H1 (cell line): ENCODE data around the gene RARB. TPM values are rescaled to one million over a fixed set of nuclear protein-coding genes. Genes with fewer than 3 reads are reported as not detected.
A peak's percentile ranks its signal among the peaks of the same experiment; 100 is the strongest.

Source experiments
- CTCF ChIA-PET: fragments of 300-600 bp; sonication (Branson Sonifier 250); formaldehyde crosslinking; loops from one replicate; lab custom pipeline; 2021; ENCODE audit not compliant: partially characterized antibody; lab: Charles Lee
- POLR2A ChIA-PET: fragments of 300-600 bp; sonication (Branson Sonifier 250); formaldehyde crosslinking; loops from one replicate; lab custom pipeline; 2021; ENCODE audit warnings: inconsistent platforms; ENCODE audit not compliant: partially characterized antibody; lab: Charles Lee
- DNase-seq, 2 experiments: peaks; one replicate each; pipeline versions ENCODE4 v3.0.0 to v3.0.0-alpha.2; 2010 to 2022; ENCODE audit warnings: low spot score in 2 of 2, low read depth in 1 of 2, mixed read lengths in 1 of 2
- FAIRE-seq: peaks from 2 replicates; lab custom pipeline; 2011; peaks lifted over from hg19 to GRCh38; lab: Jason Lieb, UNC
- H2AFZ ChIP-seq: 2 replicates; pipeline ENCODE4 v1.8.1; 2012; ENCODE audit warnings: low read length, inconsistent platforms
- H2AK5ac ChIP-seq: 2 replicates; pipeline ENCODE4 v1.6.1; 2013; ENCODE audit warnings: low read depth, low read length
- H2BK120ac ChIP-seq: replicated peaks from 2 replicates; pipeline ENCODE3; 2013; ENCODE audit warnings: low read depth, low read length, inconsistent platforms
- H2BK12ac ChIP-seq: 2 replicates; pipeline ENCODE4 v1.6.1; 2013; ENCODE audit warnings: low read depth, low read length
- H2BK15ac ChIP-seq: 2 replicates; pipeline ENCODE4 v1.6.1; 2013; ENCODE audit warnings: low read length
- H2BK20ac ChIP-seq: 2 replicates; pipeline ENCODE4 v1.6.1; 2013; ENCODE audit warnings: low read length
- H2BK5ac ChIP-seq: 2 replicates; pipeline ENCODE4 v1.6.1; 2013; ENCODE audit warnings: low read depth, low read length
- H3K14ac ChIP-seq: 2 replicates; pipeline ENCODE4 v1.6.1; 2013; ENCODE audit warnings: inconsistent platforms; ENCODE audit not compliant: insufficient read length
- H3K18ac ChIP-seq: 2 replicates; pipeline ENCODE4 v1.6.1; 2013; ENCODE audit warnings: low read length; ENCODE audit errors: extremely low read depth
- H3K23ac ChIP-seq: 2 replicates; pipeline ENCODE4 v1.6.1; 2013; ENCODE audit warnings: inconsistent platforms; ENCODE audit not compliant: insufficient read length
- H3K23me2 ChIP-seq: 2 replicates; pipeline ENCODE4 v1.6.1; 2013; ENCODE audit warnings: low read depth, low read length
- H3K27ac ChIP-seq: 2 replicates; pipeline ENCODE4 v1.6.1; 2011; ENCODE audit warnings: low read depth, low read length, inconsistent platforms
- H3K27me3 ChIP-seq, 4 experiments: replicated peaks in 1 of 4; 1 replicate in 1 of 4; 2 replicates in 3 of 4; pipeline versions ENCODE4 v1.6.1 to v1.8.1; 2011 to 2013; ENCODE audit warnings: low read length in 3 of 4, mild to moderate bottlenecking in 3 of 4, inconsistent platforms in 2 of 4, mixed read lengths in 2 of 4, moderate library complexity in 1 of 4; ENCODE audit not compliant: control insufficient read depth in 3 of 4, insufficient read depth in 3 of 4; ENCODE audit errors: extremely low read depth in 1 of 4
- H3K36me3 ChIP-seq, 4 experiments: 2 replicates each; pipeline versions ENCODE4 v1.6.1 to v1.8.1; 2011 to 2013; ENCODE audit warnings: mild to moderate bottlenecking in 4 of 4, low read length in 3 of 4, moderate library complexity in 2 of 4, control low read depth in 1 of 4, inconsistent platforms in 1 of 4; ENCODE audit not compliant: insufficient read depth in 4 of 4, control insufficient read depth in 2 of 4
- H3K4ac ChIP-seq: replicated peaks from 2 replicates; pipeline ENCODE3; 2013; ENCODE audit warnings: low read length, low read depth, mixed read lengths, inconsistent platforms; ENCODE audit not compliant: insufficient read length
- H3K4me1 ChIP-seq, 4 experiments: replicated peaks in 1 of 4; 1 replicate in 1 of 4; 2 replicates in 3 of 4; pipeline versions ENCODE4 v1.6.1 to v1.8.1; 2011 to 2013; ENCODE audit warnings: low read length in 3 of 4, inconsistent platforms in 2 of 4, mixed read lengths in 1 of 4; ENCODE audit not compliant: insufficient read depth in 4 of 4, control insufficient read depth in 3 of 4
- H3K4me2 ChIP-seq, 2 experiments: 2 replicates each; pipeline versions ENCODE4 v1.6.1 to v1.8.1; 2011 to 2013; ENCODE audit warnings: low read depth in 2 of 2, low read length in 2 of 2, control low read depth in 1 of 2, inconsistent platforms in 1 of 2, mild to moderate bottlenecking in 1 of 2; ENCODE audit not compliant: insufficient read depth in 1 of 2
- H3K4me3 ChIP-seq, 4 experiments: fragments of 200-600, 300-600 bp in 1 of 4; sonication (generic), shearing (Covaris generic), sonication (Bioruptor Twin) in 1 of 4; 2 replicates each; pipeline versions ENCODE4 v1.5.1 to v1.8.1; 2011 to 2016; ENCODE audit warnings: low read length in 4 of 4, low read depth in 3 of 4, control low read depth in 2 of 4, inconsistent platforms in 2 of 4, mild to moderate bottlenecking in 2 of 4, mixed read lengths in 1 of 4, moderate library complexity in 1 of 4; ENCODE audit not compliant: insufficient read depth in 2 of 4; ENCODE audit errors: extremely low read depth in 1 of 4
- H3K56ac ChIP-seq: replicated peaks from 2 replicates; pipeline ENCODE3; 2013; ENCODE audit warnings: low read depth, mild to moderate bottlenecking, mixed read lengths, low read length, inconsistent platforms; ENCODE audit not compliant: insufficient read length
- H3K79me1 ChIP-seq: 2 replicates; pipeline ENCODE4 v1.6.1; 2013; ENCODE audit warnings: low read depth, low read length, control low read depth
- H3K79me2 ChIP-seq, 2 experiments: 2 replicates each; pipeline versions ENCODE4 v1.6.1 to v1.8.1; 2012 to 2013; ENCODE audit warnings: low read length in 2 of 2, mild to moderate bottlenecking in 2 of 2, inconsistent platforms in 1 of 2; ENCODE audit not compliant: insufficient read depth in 2 of 2, control insufficient read depth in 1 of 2
- H3K9ac ChIP-seq, 4 experiments: replicated peaks in 1 of 4; 1 replicate in 1 of 4; 2 replicates in 3 of 4; pipeline versions ENCODE4 v1.6.1 to v1.8.1; 2011 to 2013; ENCODE audit warnings: low read depth in 3 of 4, low read length in 3 of 4, control low read depth in 2 of 4, mild to moderate bottlenecking in 2 of 4, moderate library complexity in 2 of 4, inconsistent platforms in 1 of 4; ENCODE audit errors: extremely low read depth in 1 of 4
- H3K9me3 ChIP-seq, 2 experiments: 2 replicates each; pipeline versions ENCODE4 v1.6.1 to v1.8.1; 2012 to 2013; ENCODE audit warnings: mild to moderate bottlenecking in 2 of 2, moderate library complexity in 2 of 2, control low read depth in 1 of 2, inconsistent platforms in 1 of 2, low read depth in 1 of 2, low read length in 1 of 2, mixed read lengths in 1 of 2; ENCODE audit not compliant: insufficient read depth in 2 of 2
- H4K20me1 ChIP-seq, 2 experiments: replicated peaks in 1 of 2; 2 replicates each; pipeline versions ENCODE3 to v1.8.1; 2011 to 2013; ENCODE audit warnings: inconsistent platforms in 2 of 2, low read length in 2 of 2, mild to moderate bottlenecking in 1 of 2; ENCODE audit not compliant: insufficient read depth in 2 of 2, control insufficient read depth in 1 of 2
- H4K5ac ChIP-seq: 2 replicates; pipeline ENCODE4 v1.6.1; 2013; ENCODE audit warnings: low read length, low read depth, mixed read lengths, inconsistent platforms; ENCODE audit not compliant: insufficient read length
- H4K8ac ChIP-seq: 2 replicates; pipeline ENCODE4 v1.8.0; 2013; ENCODE audit warnings: mild to moderate bottlenecking, moderate library complexity, low read length, inconsistent platforms; ENCODE audit not compliant: insufficient read depth; ENCODE audit errors: extremely low read depth
- H4K91ac ChIP-seq: replicated peaks from 2 replicates; pipeline ENCODE3; 2013; ENCODE audit warnings: low read length, mixed read lengths, inconsistent platforms; ENCODE audit not compliant: insufficient read length
- RBBP5 ChIP-seq: IDR thresholded peaks from 2 replicates; pipeline ENCODE4 v1.7.1; 2012; ENCODE audit warnings: low read depth, mild to moderate bottlenecking, inconsistent platforms, low read length, moderate library complexity, borderline replicate concordance
- SUZ12 ChIP-seq: fragments of 200-600 bp; sonication (generic); IDR thresholded peaks from 2 replicates; pipeline ENCODE4 v1.6.1; 2012; ENCODE audit warnings: mild to moderate bottlenecking, inconsistent platforms, low read length, moderate library complexity, mixed read lengths
- WGBS, 2 experiments: shearing (Covaris generic) in 1 of 2; methylation state at CpG; one replicate each; pipeline versions ENCODE4 v1.1.6 to v1.1.7; 2013 to 2015; ENCODE audit warnings: low lambda C conversion rate in 2 of 2, mixed read lengths in 2 of 2, inconsistent platforms in 1 of 2, low coverage in 1 of 2, missing lambda C conversion rate in 1 of 2; ENCODE audit not compliant: insufficient replicate concordance in 2 of 2, insufficient coverage in 1 of 2, insufficient read length in 1 of 2; ENCODE audit errors: extremely low coverage in 1 of 2, missing lambda C conversion rate in 1 of 2; 5-methylcytosine and 5-hydroxymethylcytosine counted together
- polyA plus RNA-seq, 7 experiments: library from polyadenylated mRNA; depleted of rRNA in 3 of 7; stranded (reverse) in 5 of 7; unstranded in 2 of 7; fragments of >200 nt in 5 of 7; fragments of 200-250 nt in 2 of 7; gene quantifications; 1 replicate in 5 of 7; 2 replicates in 1 of 7; 4 replicates in 1 of 7; pipeline versions ENCODE4 v1.2.1 to v1.2.3, GENCODE V29; 2011 to 2013; ENCODE audit warnings: missing spikeins in 2 of 7, mixed read lengths in 2 of 7
- total RNA-seq: library from RNA; stranded (reverse); fragmentation: NEBNext Ultra II Directional; extraction: Animal tissue kit (Norgen Biotek cat#: 25700); gene quantifications from 2 replicates; pipeline ENCODE4 v1.2.1, GENCODE V29; 2021

Gene RARB
- total and polyA plus RNA-seq, 2 of the 8 experiments (the other 6 are each of a cell fraction or from before 2014, with no cell fraction given), result 0.15 to 0.22 TPM

- H3K23me2 ChIP-seq, result peaks cover 7% of the 10 kb centered on the region
- H3K4me2 ChIP-seq, result peak overlapping the region; percentile 59 to 92
- FAIRE-seq (no peak), DNase-seq (no peak)
- H3K4ac ChIP-seq, result no peak overlapping the region
- H3K27me3 ChIP-seq, result peaks cover 0 to 10% (median 7%) of the 10 kb centered on the region in 4 experiments; a peak in 5 of 7 replicates
- no peak overlapping the region for H2BK12ac ChIP-seq
- no peak overlapping the region; the same call in 1 of the 2 replicates for H2AFZ ChIP-seq
- no peaks in the 10 kb centered on the region; a peak in 1 of 8 replicates for H3K36me3 ChIP-seq
- ChIA-PET CTCF (interaction anchor here (1.5 to 2.2 kb wide), 2 partner anchors 13 to 34 kb away, joined by 3 to 23 read pairs; no protein-coding TSS in a partner anchor), POLR2A (no interaction called here)
- TF ChIP-seq RBBP5 (0 out of 2 replicates have a peak, but pooled peaks have one; percentile 2), SUZ12 (no peak)
- no peaks in the 10 kb centered on the region for H3K79me1 ChIP-seq
- no peak overlapping the region for H2BK20ac ChIP-seq
- no peak overlapping the region for H4K8ac ChIP-seq
- no peaks in the 10 kb centered on the region for H3K9me3 ChIP-seq
- no peak overlapping the region for H3K23ac ChIP-seq
- H3K27ac ChIP-seq, result no peak overlapping the region
- H4K20me1 ChIP-seq, result no peaks in the 10 kb centered on the region
- no peak overlapping the region for H4K5ac ChIP-seq
- no peak overlapping the region for H4K91ac ChIP-seq
- H3K56ac ChIP-seq, result no peak overlapping the region
- H2BK120ac ChIP-seq, result no peak overlapping the region
- 53% methylated on average over 6 of the region's 6 CpGs; no CpG with 5 or more reads in 1 of the 2 experiments for WGBS, 2 experiments
- no peaks in the 10 kb centered on the region for H3K79me2 ChIP-seq
- peaks cover 6 to 18% (median 14%) of the 10 kb centered on the region in 4 experiments; a peak in 6 of 7 replicates for H3K4me1 ChIP-seq
- H3K18ac ChIP-seq, result no peak overlapping the region
- no peak overlapping the region for H2BK15ac ChIP-seq
- no peak overlapping the region for H2AK5ac ChIP-seq
- H3K9ac ChIP-seq, result no peak overlapping the region
- no peak overlapping the region for H2BK5ac ChIP-seq
- no peak overlapping the region for H3K14ac ChIP-seq
- H3K4me3 ChIP-seq, result peak overlapping the region in 3 of 4 experiments; percentile 24 to 62 (median 38); a peak in 4 of 8 replicates
These were observed 799 bp downstream of the RARB start for GRCh38 chr3:25428789-25429335.
